SU-DHL-6 (cell line): Measurements from ENCODE around the gene APOC4.

Experiments
- EZH2phosphoT487 ChIP-seq: fragments of 200-600 bp; sonication (generic), shearing (Covaris generic); conservative IDR thresholded peaks from 2 replicates; pipeline ENCODE4 v1.6.1; 2018; ENCODE audit warnings: mild to moderate bottlenecking, antibody characterized with exemption, low read length, moderate library complexity, mixed read lengths
- TF ChIP-seq, protein P1 (sequence below): fragments of 200-600 bp; sonication (generic); IDR thresholded peaks from one replicate; pipeline ENCODE4 v1.5.1; 2017; ENCODE audit warnings: antibody characterized with exemption, mild to moderate bottlenecking, low read length, moderate library complexity; ENCODE audit not compliant: insufficient read depth, poor library complexity, severe bottlenecking

DNA sequence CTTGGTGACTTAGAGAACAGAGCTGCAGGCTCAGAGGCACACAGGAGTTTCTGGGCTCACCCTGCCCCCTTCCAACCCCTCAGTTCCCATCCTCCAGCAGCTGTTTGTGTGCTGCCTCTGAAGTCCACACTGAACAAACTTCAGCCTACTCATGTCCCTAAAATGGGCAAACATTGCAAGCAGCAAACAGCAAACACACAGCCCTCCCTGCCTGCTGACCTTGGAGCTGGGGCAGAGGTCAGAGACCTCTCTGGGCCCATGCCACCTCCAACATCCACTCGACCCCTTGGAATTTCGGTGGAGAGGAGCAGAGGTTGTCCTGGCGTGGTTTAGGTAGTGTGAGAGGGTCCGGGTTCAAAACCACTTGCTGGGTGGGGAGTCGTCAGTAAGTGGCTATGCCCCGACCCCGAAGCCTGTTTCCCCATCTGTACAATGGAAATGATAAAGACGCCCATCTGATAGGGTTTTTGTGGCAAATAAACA lies 17.8 kb upstream of the APOC4 start:
- TF ChIP-seq, protein P1, sequence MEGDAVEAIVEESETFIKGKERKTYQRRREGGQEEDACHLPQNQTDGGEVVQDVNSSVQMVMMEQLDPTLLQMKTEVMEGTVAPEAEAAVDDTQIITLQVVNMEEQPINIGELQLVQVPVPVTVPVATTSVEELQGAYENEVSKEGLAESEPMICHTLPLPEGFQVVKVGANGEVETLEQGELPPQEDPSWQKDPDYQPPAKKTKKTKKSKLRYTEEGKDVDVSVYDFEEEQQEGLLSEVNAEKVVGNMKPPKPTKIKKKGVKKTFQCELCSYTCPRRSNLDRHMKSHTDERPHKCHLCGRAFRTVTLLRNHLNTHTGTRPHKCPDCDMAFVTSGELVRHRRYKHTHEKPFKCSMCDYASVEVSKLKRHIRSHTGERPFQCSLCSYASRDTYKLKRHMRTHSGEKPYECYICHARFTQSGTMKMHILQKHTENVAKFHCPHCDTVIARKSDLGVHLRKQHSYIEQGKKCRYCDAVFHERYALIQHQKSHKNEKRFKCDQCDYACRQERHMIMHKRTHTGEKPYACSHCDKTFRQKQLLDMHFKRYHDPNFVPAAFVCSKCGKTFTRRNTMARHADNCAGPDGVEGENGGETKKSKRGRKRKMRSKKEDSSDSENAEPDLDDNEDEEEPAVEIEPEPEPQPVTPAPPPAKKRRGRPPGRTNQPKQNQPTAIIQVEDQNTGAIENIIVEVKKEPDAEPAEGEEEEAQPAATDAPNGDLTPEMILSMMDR, result no peak
- no peak for TF ChIP-seq EZH2phosphoT487
